ENCODE measurements around the gene DNAJB5.
"Not testable (repeated sequence)": the region's sequence is repeated elsewhere in the genome, so short reads cannot be mapped to it uniquely, and the experiment has no call there.

- not testable (repeated sequence) for TF ChIP-seq CTCF, POLR2A (IDR thresholded peaks at IDR 0.05)
These were observed 14.8 kb downstream of the DNAJB5 start for GRCh38 chr9:35004299-35004698.
